Measurements from ENCODE around the gene DLX5. TPM values are rescaled to one million over a fixed set of nuclear protein-coding genes. Genes with fewer than 3 reads are reported as not detected.
"Not testable (repeated sequence)": the region's sequence is repeated elsewhere in the genome, so short reads cannot be mapped to it uniquely, and the experiment has no call there.

Gene DLX5
- not detected for total RNA-seq (2021; ENCODE audit: unreplicated experiment)
- not detected for polyA plus RNA-seq (2012; ENCODE audit: insufficient read length)
- Bru-seq, nascent RNA, result not detected
- BruChase-seq, experiment 1, labeled RNA remaining after a 2-hour chase, result not detected
- not detected for BruChase-seq, experiment 2, labeled RNA remaining after a 6-hour chase
- long read RNA-seq, result 0 reads

GRCh38 chr7:97024209-97025129 is at the start of gene DLX5:
Gene DLX5 (minus strand): TSS chr7:97024831. CDS start chr7:97024623, 208 bp downstream.
- peak; percentile 69 for ATAC-seq
- TF ChIP-seq SIN3A (IDR thresholded peaks at IDR 0.05; ENCODE audit: borderline replicate concordance, insufficient read depth, low read depth, low read length) (no peak), TCF7L2 (IDR thresholded peaks at IDR 0.05; ENCODE audit: low read depth, low read length) (no peak), POLR2AphosphoS5 (IDR thresholded peaks at IDR 0.05; ENCODE audit: low read depth, low read length) (no peak)
- TF ChIP-seq, protein P1, sequence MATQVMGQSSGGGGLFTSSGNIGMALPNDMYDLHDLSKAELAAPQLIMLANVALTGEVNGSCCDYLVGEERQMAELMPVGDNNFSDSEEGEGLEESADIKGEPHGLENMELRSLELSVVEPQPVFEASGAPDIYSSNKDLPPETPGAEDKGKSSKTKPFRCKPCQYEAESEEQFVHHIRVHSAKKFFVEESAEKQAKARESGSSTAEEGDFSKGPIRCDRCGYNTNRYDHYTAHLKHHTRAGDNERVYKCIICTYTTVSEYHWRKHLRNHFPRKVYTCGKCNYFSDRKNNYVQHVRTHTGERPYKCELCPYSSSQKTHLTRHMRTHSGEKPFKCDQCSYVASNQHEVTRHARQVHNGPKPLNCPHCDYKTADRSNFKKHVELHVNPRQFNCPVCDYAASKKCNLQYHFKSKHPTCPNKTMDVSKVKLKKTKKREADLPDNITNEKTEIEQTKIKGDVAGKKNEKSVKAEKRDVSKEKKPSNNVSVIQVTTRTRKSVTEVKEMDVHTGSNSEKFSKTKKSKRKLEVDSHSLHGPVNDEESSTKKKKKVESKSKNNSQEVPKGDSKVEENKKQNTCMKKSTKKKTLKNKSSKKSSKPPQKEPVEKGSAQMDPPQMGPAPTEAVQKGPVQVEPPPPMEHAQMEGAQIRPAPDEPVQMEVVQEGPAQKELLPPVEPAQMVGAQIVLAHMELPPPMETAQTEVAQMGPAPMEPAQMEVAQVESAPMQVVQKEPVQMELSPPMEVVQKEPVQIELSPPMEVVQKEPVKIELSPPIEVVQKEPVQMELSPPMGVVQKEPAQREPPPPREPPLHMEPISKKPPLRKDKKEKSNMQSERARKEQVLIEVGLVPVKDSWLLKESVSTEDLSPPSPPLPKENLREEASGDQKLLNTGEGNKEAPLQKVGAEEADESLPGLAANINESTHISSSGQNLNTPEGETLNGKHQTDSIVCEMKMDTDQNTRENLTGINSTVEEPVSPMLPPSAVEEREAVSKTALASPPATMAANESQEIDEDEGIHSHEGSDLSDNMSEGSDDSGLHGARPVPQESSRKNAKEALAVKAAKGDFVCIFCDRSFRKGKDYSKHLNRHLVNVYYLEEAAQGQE (IDR thresholded peaks at IDR 0.05; ENCODE audit: insufficient read depth in 1 of 2, low read depth in 2 of 2, low read length in 1 of 2), result no peak
- TF ChIP-seq, protein P2, sequence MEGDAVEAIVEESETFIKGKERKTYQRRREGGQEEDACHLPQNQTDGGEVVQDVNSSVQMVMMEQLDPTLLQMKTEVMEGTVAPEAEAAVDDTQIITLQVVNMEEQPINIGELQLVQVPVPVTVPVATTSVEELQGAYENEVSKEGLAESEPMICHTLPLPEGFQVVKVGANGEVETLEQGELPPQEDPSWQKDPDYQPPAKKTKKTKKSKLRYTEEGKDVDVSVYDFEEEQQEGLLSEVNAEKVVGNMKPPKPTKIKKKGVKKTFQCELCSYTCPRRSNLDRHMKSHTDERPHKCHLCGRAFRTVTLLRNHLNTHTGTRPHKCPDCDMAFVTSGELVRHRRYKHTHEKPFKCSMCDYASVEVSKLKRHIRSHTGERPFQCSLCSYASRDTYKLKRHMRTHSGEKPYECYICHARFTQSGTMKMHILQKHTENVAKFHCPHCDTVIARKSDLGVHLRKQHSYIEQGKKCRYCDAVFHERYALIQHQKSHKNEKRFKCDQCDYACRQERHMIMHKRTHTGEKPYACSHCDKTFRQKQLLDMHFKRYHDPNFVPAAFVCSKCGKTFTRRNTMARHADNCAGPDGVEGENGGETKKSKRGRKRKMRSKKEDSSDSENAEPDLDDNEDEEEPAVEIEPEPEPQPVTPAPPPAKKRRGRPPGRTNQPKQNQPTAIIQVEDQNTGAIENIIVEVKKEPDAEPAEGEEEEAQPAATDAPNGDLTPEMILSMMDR (IDR thresholded peaks at IDR 0.05), result no peak
- ChIA-PET POLR2A (no interaction called here), CTCF (no interaction called here)
- in situ Hi-C loops (cut with HindIII; ENCODE audit: low pct_unique_long_range_greater_than_20kb, low sequenced_read_pairs), result no loop called here
- no peaks in the 10 kb centered on the region; the same call in none of the 2 replicates for H3K27me3 ChIP-seq (ENCODE audit: control insufficient read depth, insufficient read depth, low read length)
- H3K4me3 ChIP-seq (ENCODE audit: low read depth in 2 of 2, low read length in 2 of 2), result peak within 1 kb of the TSS; percentile 37 to 42
- no peaks in the 10 kb centered on the region for H3K4me1 ChIP-seq (ENCODE audit: control insufficient read depth, insufficient read depth, low read length)
- no TSS peak for BruUV-seq (replicated peaks)
- DNase-seq (ENCODE audit: low read depth, low spot score), result no peak
- H3K27ac ChIP-seq (ENCODE audit: low read length), result no peak within 1 kb of the TSS
- H3K9me3 ChIP-seq (ENCODE audit: control insufficient read depth, insufficient read depth, low read depth, low read length), result no peaks in the 10 kb centered on the region
- H3K36me3 ChIP-seq (ENCODE audit: control insufficient read depth, insufficient read depth, low read length), result no peaks in the 10 kb centered on the region
- intact Hi-C loops (cut with micrococcal nuclease; ENCODE audit: unreplicated experiment), result loop anchor here (10.0 kb wide), 1 partner anchor 320 kb away; the partner anchor contains the start of gene SEM1

DNA sequence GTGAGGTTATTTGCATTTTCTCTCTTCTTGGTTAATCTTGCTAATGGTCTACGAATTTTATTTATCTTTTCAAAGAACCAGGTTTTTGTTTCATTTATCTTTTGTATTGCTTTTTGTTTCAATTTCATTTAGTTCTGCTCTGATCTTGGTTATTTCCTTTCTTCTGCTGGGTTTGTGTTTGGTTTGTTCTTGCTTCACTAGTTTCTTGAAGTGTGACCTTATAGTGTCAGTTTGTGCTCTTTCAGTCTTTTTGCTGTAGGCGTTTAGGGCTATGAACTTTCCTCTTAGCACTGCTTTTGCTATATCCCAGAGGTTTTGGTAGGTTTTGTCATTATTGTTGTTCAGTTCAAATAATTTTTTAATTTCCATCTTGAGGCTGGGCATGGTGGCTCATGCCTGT is 47.4 kb upstream of the DLX5 start:
- H3K4me1 ChIP-seq (ENCODE audit: control insufficient read depth, insufficient read depth, low read length); H3K27me3 ChIP-seq (ENCODE audit: control insufficient read depth, insufficient read depth, low read length); BruUV-seq (replicated peaks); POLR2A ChIA-PET; intact Hi-C loops (cut with micrococcal nuclease; ENCODE audit: unreplicated experiment); H3K4me3 ChIP-seq (ENCODE audit: low read depth in 2 of 2, low read length in 2 of 2); DNase-seq (ENCODE audit: low read depth, low spot score); H3K9me3 ChIP-seq (ENCODE audit: control insufficient read depth, insufficient read depth, low read depth, low read length); ATAC-seq; in situ Hi-C loops (cut with HindIII; ENCODE audit: low pct_unique_long_range_greater_than_20kb, low sequenced_read_pairs); CTCF ChIA-PET; H3K36me3 ChIP-seq (ENCODE audit: control insufficient read depth, insufficient read depth, low read length); H3K27ac ChIP-seq (ENCODE audit: low read length): not testable (repeated sequence)

Data from Panc1 (cell line).